ENCODE measurements around the gene APBB1. TPM values are rescaled to one million over a fixed set of nuclear protein-coding genes. Genes with fewer than 3 reads are reported as not detected.

The APBB1 gene
- total RNA-seq, 1 experiment from 2014 or later, result 34.8 TPM

- WGBS (ENCODE audit: extremely low coverage, insufficient read length, low lambda C conversion rate), result no CpG with 5 or more reads among the region's 56 CpGs
- Histone ChIP-seq H3K23me2 (ENCODE audit: insufficient read length, low read depth, low read length, poor library complexity, severe bottlenecking) (no peaks in the 10 kb centered on the region), H2BK120ac (ENCODE audit: low read depth, low read length, poor library complexity, severe bottlenecking) (no peak overlapping the region), H2BK5ac (ENCODE audit: insufficient read length, low read length) (no peak overlapping the region), H3T11ph (ENCODE audit: low read length) (no peak overlapping the region), H3K56ac (ENCODE audit: insufficient read length, low read depth, low read length) (no peak overlapping the region), H2BK15ac (ENCODE audit: low read depth, low read length) (no peak overlapping the region), H2BK20ac (ENCODE audit: low read depth, low read length, poor library complexity, severe bottlenecking) (no peak overlapping the region), H4K20me1 (ENCODE audit: control insufficient read depth, insufficient read depth, insufficient read length) (no peaks in the 10 kb centered on the region), H4K91ac (ENCODE audit: insufficient read length, low read depth, low read length) (no peak overlapping the region), H3K27ac (ENCODE audit: insufficient read length, low read depth, low read length) (no peak overlapping the region), H3K9ac (ENCODE audit: extremely low read depth, insufficient read length, low read length) (no peak overlapping the region), H4K5ac (ENCODE audit: insufficient read length, low read depth, low read length) (no peak overlapping the region), H3K79me1 (ENCODE audit: insufficient read depth, low read depth, low read length, poor library complexity, severe bottlenecking) (no peaks in the 10 kb centered on the region), H2AK5ac (ENCODE audit: insufficient read length, low read length) (no peak overlapping the region), H2BK12ac (ENCODE audit: insufficient read length, low read depth, low read length) (no peak overlapping the region), H3K4me1 (ENCODE audit: insufficient read depth, low read length) (no peaks in the 10 kb centered on the region), H3K23ac (ENCODE audit: insufficient read length, low read depth, low read length) (no peak overlapping the region), H3K18ac (ENCODE audit: insufficient read length, low read depth, low read length) (no peak overlapping the region), H4K8ac (replicated peaks; ENCODE audit: insufficient read length, low read depth, low read length) (no peak overlapping the region), H3K79me2 (ENCODE audit: insufficient read depth, low read length) (no peaks in the 10 kb centered on the region), H3K27me3 (ENCODE audit: insufficient read depth, low read length) (no peaks in the 10 kb centered on the region), H3K9me3 (ENCODE audit: control insufficient read depth, low read depth, low read length) (no peaks in the 10 kb centered on the region), H2AFZ (ENCODE audit: low read length) (no peak overlapping the region), H3K14ac (ENCODE audit: insufficient read depth, low read length) (no peak overlapping the region), H3K4me2 (ENCODE audit: insufficient read depth, insufficient read length, low read length) (no peak overlapping the region), H3K4ac (ENCODE audit: low read depth, low read length) (no peak overlapping the region)
- Mint-ChIP-seq H3K27ac (no peak overlapping the region), H3K27me3 (ENCODE audit: low read depth) (no peaks in the 10 kb centered on the region), H3K9me3 (no peaks in the 10 kb centered on the region), H3K36me3 (ENCODE audit: insufficient read depth in 1 of 3, low read depth in 3 of 3) (peaks cover 0 to 21% (median 6%) of the 10 kb centered on the region in 3 experiments; a peak in 3 of 7 replicates), H3K4me3 (no peak overlapping the region), H3K4me1 (no peaks in the 10 kb centered on the region)
- no peak for TF ChIP-seq CTCF (conservative IDR thresholded peaks at IDR 0.05)
- DNase-seq, result no peak
These were observed 37.6 kb upstream of the APBB1 start for GRCh38 chr11:6456361-6457073.

All from H9 (cell line).